K562 (cell line): ENCODE data around the gene WNK2.

Experiments used
- BRCA1 ChIP-seq, 2 experiments: fragments of 450-650 bp in 1 of 2; sonication (generic) in 1 of 2; formaldehyde crosslinking in 1 of 2; IDR thresholded peaks; 2 replicates each; pipeline versions ENCODE4 v1.5.0 to v1.6.1; 2017 to 2020; ENCODE audit warnings: mild to moderate bottlenecking in 1 of 2, missing genetic modification reagents in 1 of 2
- GABPA ChIP-seq: fragments of 200-800 bp; sonication (Bioruptor generic); conservative IDR thresholded peaks from 2 replicates; pipeline ENCODE4 v1.6.1; 2016; ENCODE audit warnings: low read depth, missing genetic modification characterization, missing compliant biosample characterization
- TF ChIP-seq, protein P1 (sequence below): sonication (generic); formaldehyde crosslinking; IDR thresholded peaks from 2 replicates; pipeline ENCODE4 v1.8.0; 2023; ENCODE audit warnings: mild to moderate bottlenecking, missing genetic modification reagents
- TF ChIP-seq, protein P2 (sequence below), 3 experiments: IDR thresholded peaks in 2 of 3; conservative IDR thresholded peaks in 1 of 3; 2 replicates each; pipeline ENCODE4 v1.5.1; 2011 to 2012; ENCODE audit warnings: low read length in 3 of 3, mild to moderate bottlenecking in 3 of 3, control low read depth in 2 of 3, improper control_type of control experiment in 1 of 3, inconsistent platforms in 1 of 3, low read depth in 1 of 3, mixed read lengths in 1 of 3, moderate library complexity in 1 of 3; ENCODE audit not compliant: insufficient read depth in 2 of 3

DNA sequence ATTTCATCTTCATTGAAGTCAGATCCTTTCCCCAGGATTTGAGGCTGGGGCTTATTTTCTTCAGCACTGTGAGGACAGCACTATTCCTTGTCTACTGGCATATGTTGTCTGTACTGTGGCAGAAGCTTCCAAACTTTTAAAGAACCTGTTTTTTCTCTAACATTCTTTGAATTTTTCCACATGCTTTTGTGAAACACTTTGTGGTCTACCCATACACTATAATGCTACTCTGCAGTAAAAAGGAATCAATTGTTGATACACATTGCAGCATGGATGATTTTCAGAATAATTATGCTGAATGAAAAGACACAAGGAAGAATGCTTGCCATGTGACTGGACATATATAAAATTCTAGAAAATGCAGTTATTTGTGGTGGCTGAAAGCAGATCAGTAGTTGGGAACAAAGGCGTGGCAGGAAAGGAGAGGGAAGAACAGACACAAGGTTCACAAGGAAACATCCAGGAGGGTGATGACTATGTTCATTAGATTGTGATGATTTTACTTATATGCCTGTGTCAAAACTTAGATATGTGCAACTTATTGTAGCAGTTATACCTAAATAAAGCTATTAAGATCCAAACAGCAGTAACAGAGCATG is 96.8 kb downstream of the WNK2 start:
- TF ChIP-seq, protein P1, sequence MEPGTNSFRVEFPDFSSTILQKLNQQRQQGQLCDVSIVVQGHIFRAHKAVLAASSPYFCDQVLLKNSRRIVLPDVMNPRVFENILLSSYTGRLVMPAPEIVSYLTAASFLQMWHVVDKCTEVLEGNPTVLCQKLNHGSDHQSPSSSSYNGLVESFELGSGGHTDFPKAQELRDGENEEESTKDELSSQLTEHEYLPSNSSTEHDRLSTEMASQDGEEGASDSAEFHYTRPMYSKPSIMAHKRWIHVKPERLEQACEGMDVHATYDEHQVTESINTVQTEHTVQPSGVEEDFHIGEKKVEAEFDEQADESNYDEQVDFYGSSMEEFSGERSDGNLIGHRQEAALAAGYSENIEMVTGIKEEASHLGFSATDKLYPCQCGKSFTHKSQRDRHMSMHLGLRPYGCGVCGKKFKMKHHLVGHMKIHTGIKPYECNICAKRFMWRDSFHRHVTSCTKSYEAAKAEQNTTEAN (CRISPR knock-in tag) = no peak
- TF ChIP-seq, protein P2, sequence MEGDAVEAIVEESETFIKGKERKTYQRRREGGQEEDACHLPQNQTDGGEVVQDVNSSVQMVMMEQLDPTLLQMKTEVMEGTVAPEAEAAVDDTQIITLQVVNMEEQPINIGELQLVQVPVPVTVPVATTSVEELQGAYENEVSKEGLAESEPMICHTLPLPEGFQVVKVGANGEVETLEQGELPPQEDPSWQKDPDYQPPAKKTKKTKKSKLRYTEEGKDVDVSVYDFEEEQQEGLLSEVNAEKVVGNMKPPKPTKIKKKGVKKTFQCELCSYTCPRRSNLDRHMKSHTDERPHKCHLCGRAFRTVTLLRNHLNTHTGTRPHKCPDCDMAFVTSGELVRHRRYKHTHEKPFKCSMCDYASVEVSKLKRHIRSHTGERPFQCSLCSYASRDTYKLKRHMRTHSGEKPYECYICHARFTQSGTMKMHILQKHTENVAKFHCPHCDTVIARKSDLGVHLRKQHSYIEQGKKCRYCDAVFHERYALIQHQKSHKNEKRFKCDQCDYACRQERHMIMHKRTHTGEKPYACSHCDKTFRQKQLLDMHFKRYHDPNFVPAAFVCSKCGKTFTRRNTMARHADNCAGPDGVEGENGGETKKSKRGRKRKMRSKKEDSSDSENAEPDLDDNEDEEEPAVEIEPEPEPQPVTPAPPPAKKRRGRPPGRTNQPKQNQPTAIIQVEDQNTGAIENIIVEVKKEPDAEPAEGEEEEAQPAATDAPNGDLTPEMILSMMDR (IDR thresholded peaks at IDR 0.05 in 2 of 3, conservative IDR thresholded peaks at IDR 0.05 in 1 of 3; ENCODE audit: insufficient read depth in 2 of 3, low read depth in 1 of 3, low read length in 3 of 3) = no peak
- TF ChIP-seq BRCA1 (IDR thresholded peaks at IDR 0.05) = no peak
- TF ChIP-seq BRCA1 (CRISPR knock-in tag; IDR thresholded peaks at IDR 0.05) = no peak
- no peak for TF ChIP-seq GABPA (tag)
